Measurements from ENCODE around the gene BPIFA2. TPM values are rescaled to one million over a fixed set of nuclear protein-coding genes. Genes with fewer than 3 reads are reported as not detected.
A peak's percentile ranks its signal among the peaks of the same experiment; 100 is the strongest.

BPIFA2 gene
- total RNA-seq, 3 donors from 2014 or later = not detected

DNA sequence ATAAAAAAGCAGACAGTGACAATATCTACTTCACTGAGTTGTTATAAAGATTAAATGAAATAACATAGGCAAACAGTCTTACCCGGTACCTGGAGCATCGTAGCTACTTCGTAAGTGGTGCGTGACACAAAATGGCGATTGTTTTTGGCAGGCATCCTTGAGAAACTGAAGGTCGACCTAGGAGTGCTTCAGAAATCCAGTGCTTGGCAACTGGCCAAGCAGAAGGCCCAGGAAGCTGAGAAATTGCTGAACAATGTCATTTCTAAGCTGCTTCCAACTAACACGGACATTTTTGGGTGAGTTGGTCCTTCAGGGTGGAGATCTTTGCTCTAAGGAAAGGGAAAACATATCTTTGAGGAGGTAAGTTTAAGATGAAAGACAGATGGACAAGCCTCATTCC lies 4.8 kb downstream of the BPIFA2 start:
- H3K36me3 ChIP-seq (ENCODE audit: low read depth) = no peaks in the 10 kb centered on the region
- H3K9me3 ChIP-seq = peaks cover 9% of the 10 kb centered on the region
- H3K4me1 ChIP-seq (ENCODE audit: low read depth) = no peaks in the 10 kb centered on the region
- intact Hi-C loops (cut with DNase I, micrococcal nuclease) = no loop called here
- DNase-seq (no peak), ATAC-seq (no peak)
- H3K4me3 ChIP-seq = no peak overlapping the region
- TF ChIP-seq, protein P1, sequence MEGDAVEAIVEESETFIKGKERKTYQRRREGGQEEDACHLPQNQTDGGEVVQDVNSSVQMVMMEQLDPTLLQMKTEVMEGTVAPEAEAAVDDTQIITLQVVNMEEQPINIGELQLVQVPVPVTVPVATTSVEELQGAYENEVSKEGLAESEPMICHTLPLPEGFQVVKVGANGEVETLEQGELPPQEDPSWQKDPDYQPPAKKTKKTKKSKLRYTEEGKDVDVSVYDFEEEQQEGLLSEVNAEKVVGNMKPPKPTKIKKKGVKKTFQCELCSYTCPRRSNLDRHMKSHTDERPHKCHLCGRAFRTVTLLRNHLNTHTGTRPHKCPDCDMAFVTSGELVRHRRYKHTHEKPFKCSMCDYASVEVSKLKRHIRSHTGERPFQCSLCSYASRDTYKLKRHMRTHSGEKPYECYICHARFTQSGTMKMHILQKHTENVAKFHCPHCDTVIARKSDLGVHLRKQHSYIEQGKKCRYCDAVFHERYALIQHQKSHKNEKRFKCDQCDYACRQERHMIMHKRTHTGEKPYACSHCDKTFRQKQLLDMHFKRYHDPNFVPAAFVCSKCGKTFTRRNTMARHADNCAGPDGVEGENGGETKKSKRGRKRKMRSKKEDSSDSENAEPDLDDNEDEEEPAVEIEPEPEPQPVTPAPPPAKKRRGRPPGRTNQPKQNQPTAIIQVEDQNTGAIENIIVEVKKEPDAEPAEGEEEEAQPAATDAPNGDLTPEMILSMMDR (IDR thresholded peaks at IDR 0.05) = no peak

DNA sequence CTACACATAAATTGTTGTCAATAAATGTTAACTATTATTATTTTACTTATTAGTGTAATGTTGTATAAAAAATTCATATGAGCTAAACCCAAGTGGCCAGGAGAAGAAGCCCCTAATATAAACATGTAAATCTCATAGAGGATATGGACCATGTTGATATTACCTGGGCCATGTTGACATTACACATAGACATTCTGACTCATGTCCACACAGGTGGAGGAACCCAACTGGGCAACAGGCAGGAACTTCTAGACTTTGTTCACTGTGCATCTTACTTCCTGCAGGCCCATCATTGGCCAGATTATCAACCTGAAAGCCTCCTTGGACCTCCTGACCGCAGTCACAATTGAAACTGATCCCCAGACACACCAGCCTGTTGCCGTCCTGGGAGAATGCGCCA lies 7.2 kb downstream of the BPIFA2 start:
- TF ChIP-seq, protein P1 (IDR thresholded peaks at IDR 0.05) = no peak
- Histone ChIP-seq H3K9me3 (no peaks in the 10 kb centered on the region), H3K4me1 (ENCODE audit: low read depth) (no peaks in the 10 kb centered on the region), H3K4me3 (no peak overlapping the region), H3K36me3 (ENCODE audit: low read depth) (no peaks in the 10 kb centered on the region)
- ATAC-seq = no peak
- no peak for DNase-seq
- intact Hi-C loops (cut with DNase I, micrococcal nuclease) = no loop called here

DNA sequence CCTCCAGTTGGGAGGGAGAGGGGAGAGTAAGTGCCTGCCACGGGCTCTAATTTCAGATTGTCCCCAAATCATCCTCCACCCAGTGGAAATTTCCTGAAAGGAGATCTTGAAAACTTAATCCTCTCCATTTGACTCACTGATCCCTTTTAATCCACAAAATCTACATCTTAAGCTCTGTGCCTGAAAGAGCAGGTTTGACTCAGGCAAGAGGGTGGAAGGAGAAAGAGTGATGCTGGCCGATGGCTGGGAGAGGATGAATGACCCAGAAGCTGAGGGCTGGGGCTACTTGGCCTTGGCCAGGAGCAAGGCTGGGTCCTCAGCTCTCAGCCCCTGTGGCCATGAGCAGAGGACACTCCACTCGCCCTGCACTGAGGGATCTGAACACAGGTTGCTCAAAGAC lies 8.1 kb downstream of the BPIFA2 start:
- ATAC-seq (no peak), DNase-seq (no peak)
- Histone ChIP-seq H3K36me3 (ENCODE audit: low read depth) (no peaks in the 10 kb centered on the region), H3K9me3 (no peaks in the 10 kb centered on the region), H3K4me1 (ENCODE audit: low read depth) (no peaks in the 10 kb centered on the region), H3K4me3 (no peak overlapping the region)
- intact Hi-C loops (cut with DNase I, micrococcal nuclease) = no loop called here
- TF ChIP-seq, protein P1 (IDR thresholded peaks at IDR 0.05) = no peak

DNA sequence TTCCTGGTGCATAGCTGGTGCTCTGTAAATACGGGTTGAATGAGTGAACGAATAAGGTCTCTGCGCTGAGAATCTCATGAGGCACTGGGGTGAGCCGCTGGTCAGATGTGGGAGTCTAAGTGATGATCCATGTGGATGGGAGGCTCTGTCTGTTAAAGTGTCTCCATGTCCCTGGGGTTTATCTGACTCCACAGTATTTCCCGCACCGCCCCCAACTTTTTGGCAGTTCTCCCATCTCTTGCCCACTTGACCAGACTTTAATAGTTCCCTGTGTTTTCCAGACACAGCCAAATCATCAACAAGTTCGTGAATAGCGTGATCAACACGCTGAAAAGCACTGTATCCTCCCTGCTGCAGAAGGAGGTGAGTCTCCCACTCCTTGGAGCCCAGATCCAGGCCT lies 9.9 kb downstream of the BPIFA2 start:
- intact Hi-C loops (cut with DNase I, micrococcal nuclease) = no loop called here
- TF ChIP-seq, protein P1 (IDR thresholded peaks at IDR 0.05) = no peak
- no peak overlapping the region for H3K4me3 ChIP-seq

DNA sequence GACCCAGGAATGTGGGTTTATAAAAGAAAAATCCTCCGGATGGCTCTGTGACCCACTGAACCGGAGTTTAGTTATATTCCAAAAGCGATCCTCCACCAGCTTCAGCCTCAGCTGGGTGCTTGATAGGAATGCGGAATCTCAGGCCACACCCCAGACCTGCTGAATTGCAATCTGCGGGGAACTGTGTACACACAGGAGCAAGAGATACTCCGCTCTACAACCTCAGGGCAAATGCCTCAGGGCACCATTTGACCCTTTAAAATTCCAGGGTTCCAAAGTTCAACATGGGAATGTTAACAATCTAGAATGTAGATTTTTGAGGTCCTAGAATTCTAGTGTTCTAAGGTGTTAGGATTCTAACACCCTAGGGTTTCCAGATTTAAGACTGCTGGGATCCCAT lies 10.8 kb downstream of the BPIFA2 start:
- H3K36me3 ChIP-seq (ENCODE audit: low read depth) = no peaks in the 10 kb centered on the region
- TF ChIP-seq, protein P1 (IDR thresholded peaks at IDR 0.05) = no peak
- intact Hi-C loops (cut with DNase I, micrococcal nuclease) = no loop called here
- ATAC-seq (peak; percentile 28), DNase-seq (peak in 1 of 3 donors; percentile 8)
- no peak overlapping the region for H3K4me3 ChIP-seq
- H3K4me1 ChIP-seq (ENCODE audit: low read depth) = no peaks in the 10 kb centered on the region
- H3K9me3 ChIP-seq = no peaks in the 10 kb centered on the region

More for the DNA sequence above, 9.9 kb downstream of the BPIFA2 start:
- ATAC-seq (no peak), DNase-seq (no peak)
- no peaks in the 10 kb centered on the region for H3K4me1 ChIP-seq (ENCODE audit: low read depth)
- no peaks in the 10 kb centered on the region for H3K9me3 ChIP-seq
- H3K36me3 ChIP-seq (ENCODE audit: low read depth) = no peaks in the 10 kb centered on the region

DNA sequence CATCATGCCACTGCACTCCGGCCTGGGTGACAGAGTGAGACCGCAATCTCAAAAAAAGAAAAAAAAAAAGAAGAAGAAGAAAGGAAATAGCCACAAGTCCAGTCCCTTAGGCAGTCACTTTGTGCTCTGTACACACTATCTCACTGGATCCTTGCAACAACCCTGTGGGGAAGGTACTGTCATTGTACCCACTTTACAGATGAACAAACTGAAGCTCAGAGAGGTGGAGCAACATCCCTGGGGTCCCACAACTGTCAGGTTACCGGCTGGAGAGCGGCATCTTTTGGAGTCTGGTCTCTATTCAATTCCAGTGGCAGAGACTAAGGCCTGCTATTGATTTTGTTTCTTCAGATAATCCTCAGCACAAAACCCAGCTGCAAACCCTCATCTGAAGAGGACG lies 12.2 kb downstream of the BPIFA2 start:
- ATAC-seq = no peak

More for the DNA sequence above, 12.2 kb downstream of the BPIFA2 start:
- no peak overlapping the region for H3K4me3 ChIP-seq
- DNase-seq = no peak
- intact Hi-C loops (cut with DNase I, micrococcal nuclease) = no loop called here
- no peaks in the 10 kb centered on the region for H3K9me3 ChIP-seq
- TF ChIP-seq, protein P1 (IDR thresholded peaks at IDR 0.05) = no peak
- no peaks in the 10 kb centered on the region for H3K36me3 ChIP-seq (ENCODE audit: low read depth)
- no peaks in the 10 kb centered on the region for H3K4me1 ChIP-seq (ENCODE audit: low read depth)

Data from mucosa of descending colon (tissue), 3 donors.